Activated CD8-positive, alpha-beta memory T cell treated with anti-CD3 and anti-CD28 coated beads for 36 hours (primary cell): ENCODE data around the gene NUTF2. TPM values are rescaled to one million over a fixed set of nuclear protein-coding genes. Genes with fewer than 3 reads are reported as not detected.
"Not testable (repeated sequence)": the region's sequence is repeated elsewhere in the genome, so short reads cannot be mapped to it uniquely, and the experiment has no call there.

ENCODE experiments used
- CTCF ChIA-PET: fragments of 350-600 bp; sonication (Branson Sonifier 250); formaldehyde crosslinking; loops from one replicate; lab custom pipeline; 2021; ENCODE audit warnings: antibody characterized with exemption; lab: Charles Lee
- POLR2A ChIA-PET: fragments of 350-600 bp; sonication (Branson Sonifier 250); formaldehyde crosslinking; loops from one replicate; lab custom pipeline; 2021; ENCODE audit warnings: antibody characterized with exemption; lab: Charles Lee
- total RNA-seq, 2 experiments: library from RNA; stranded (reverse); gene quantifications; one replicate each; pipeline ENCODE4 v1.2.3, GENCODE V29; 2021

Gene NUTF2
- total RNA-seq, 2 experiments from 2014 or later, result 176 to 179 TPM

GRCh38 chr16:67855789-67856188 is 9.1 kb downstream of the NUTF2 start:
- CTCF ChIA-PET, result interaction anchor here (1.6 kb wide), 1 partner anchor 39 kb away, joined by 5 read pairs; no protein-coding TSS in a partner anchor

DNA sequence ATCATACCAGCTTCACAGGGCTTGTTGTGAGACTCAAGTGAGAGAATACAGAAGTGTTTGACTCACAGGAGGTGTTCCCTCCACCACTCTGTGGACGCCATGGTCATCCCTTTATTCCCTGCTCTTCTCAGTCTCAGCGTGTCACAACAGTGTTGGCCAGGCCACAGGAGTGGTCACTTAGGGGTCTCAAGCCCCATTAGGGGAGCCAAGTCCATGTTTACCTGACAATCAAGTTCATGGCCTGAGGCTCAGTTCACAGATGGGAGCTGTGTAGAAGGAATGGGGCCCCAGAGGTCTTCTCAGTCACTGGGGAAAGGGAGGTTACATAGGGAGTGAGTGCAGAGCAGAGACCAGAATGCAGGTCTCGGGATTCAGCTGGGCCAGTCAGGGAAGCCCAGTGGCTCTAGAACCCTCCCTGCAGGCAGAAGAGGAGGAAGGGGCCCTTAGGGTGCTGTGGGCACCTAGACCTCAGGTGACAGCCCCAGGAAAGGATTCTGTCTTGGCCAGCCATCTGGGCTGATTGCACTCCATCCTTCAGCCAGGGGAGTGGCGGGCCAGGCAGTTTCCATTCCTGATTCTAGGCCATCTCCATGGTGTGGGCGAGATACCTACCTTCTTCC is 10.3 kb downstream of the NUTF2 start:
- ChIA-PET POLR2A (no interaction called here), CTCF (interaction anchor here (0.9 kb wide), 1 partner anchor 42 kb away, joined by 4 read pairs; no protein-coding TSS in a partner anchor)

More at GRCh38 chr16:67855789-67856188, 9.1 kb downstream of the NUTF2 start:
- POLR2A ChIA-PET, result interaction anchor here (1.0 kb wide), 1 partner anchor 11 kb away, joined by 5 read pairs; no protein-coding TSS in a partner anchor

- ChIA-PET POLR2A (no interaction called here), CTCF (interaction anchor here (0.9 to 1.1 kb wide), 2 partner anchors 26 to 43 kb away, joined by 4 read pairs; no protein-coding TSS in a partner anchor)
Measured at GRCh38 chr16:67857547-67858233, 11.0 kb downstream of the NUTF2 start.

GRCh38 chr16:67858500-67858899 is 11.8 kb downstream of the NUTF2 start:
- POLR2A ChIA-PET, result no interaction called here
- CTCF ChIA-PET, result interaction anchor here (0.7 to 1.1 kb wide), 3 partner anchors 25 to 265 kb away, joined by 3 to 4 read pairs (median 4); no protein-coding TSS in a partner anchor

DNA sequence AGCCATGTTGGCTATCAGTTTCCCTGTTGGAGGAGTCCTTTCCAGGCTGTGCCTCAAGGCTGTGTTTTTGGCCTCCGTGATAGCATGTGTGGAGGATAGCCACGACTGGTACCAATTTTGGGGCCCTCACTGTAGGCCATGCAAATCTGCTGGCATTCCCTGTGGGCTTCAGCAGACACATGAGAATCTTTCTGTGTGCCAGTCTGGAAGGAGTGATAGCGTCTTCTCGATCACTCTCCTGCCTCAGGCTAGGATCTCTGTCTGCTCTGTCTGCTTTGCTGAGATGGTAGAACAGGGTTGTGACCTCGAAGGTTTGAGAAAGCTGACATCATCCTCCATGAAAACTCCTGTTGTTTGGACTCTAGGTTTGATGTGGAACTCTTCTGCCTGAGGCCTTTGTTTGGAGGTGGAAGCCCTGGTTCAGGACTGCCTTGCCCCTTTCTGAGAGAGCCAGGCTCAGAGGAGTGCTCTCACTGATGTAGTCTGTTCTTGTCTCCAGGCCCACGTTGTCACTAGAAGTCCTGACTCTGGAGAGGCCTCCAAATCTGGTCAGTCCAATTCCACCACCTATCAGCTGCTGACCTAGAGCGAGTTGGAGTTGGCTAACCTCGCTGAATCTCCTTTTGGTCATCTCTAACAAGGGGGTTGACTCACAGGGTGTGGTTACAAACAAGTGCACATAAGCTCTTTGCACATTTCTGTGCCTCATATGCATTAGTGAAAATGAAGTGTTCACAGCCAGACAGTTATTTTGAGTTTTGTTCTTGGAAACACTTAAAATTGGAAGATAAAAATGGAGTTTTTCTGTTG is 14.1 kb downstream of the NUTF2 start:
- POLR2A ChIA-PET, result no interaction called here
- CTCF ChIA-PET, result no interaction called here

DNA sequence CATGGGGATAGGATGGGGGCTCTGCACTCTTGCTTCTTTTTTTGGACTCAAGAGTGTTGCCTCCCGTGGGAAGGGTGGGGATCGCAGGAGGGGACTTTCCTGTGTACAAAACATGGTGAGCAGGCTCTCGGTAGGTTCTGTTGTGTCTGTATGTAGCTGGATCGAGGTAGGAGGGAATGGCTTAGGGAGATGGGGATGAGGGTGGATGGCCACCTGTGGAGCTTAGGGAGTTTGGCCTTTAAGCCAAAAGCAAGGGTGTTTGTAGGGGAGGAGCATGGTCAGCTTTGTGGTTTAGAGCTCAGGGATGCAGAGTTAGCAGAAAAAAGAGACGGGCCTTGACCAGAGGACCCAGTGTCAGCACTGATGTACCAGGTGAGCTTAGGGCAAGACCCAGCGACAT is 15.1 kb downstream of the NUTF2 start:
- POLR2A ChIA-PET, result interaction anchor here (0.6 kb wide), 1 partner anchor 11 kb away, joined by 3 read pairs; no protein-coding TSS in a partner anchor
- CTCF ChIA-PET, result interaction anchor here (0.8 to 1.0 kb wide), 3 partner anchors 11 to 67 kb away, joined by 3 to 4 read pairs (median 3); no protein-coding TSS in a partner anchor

DNA sequence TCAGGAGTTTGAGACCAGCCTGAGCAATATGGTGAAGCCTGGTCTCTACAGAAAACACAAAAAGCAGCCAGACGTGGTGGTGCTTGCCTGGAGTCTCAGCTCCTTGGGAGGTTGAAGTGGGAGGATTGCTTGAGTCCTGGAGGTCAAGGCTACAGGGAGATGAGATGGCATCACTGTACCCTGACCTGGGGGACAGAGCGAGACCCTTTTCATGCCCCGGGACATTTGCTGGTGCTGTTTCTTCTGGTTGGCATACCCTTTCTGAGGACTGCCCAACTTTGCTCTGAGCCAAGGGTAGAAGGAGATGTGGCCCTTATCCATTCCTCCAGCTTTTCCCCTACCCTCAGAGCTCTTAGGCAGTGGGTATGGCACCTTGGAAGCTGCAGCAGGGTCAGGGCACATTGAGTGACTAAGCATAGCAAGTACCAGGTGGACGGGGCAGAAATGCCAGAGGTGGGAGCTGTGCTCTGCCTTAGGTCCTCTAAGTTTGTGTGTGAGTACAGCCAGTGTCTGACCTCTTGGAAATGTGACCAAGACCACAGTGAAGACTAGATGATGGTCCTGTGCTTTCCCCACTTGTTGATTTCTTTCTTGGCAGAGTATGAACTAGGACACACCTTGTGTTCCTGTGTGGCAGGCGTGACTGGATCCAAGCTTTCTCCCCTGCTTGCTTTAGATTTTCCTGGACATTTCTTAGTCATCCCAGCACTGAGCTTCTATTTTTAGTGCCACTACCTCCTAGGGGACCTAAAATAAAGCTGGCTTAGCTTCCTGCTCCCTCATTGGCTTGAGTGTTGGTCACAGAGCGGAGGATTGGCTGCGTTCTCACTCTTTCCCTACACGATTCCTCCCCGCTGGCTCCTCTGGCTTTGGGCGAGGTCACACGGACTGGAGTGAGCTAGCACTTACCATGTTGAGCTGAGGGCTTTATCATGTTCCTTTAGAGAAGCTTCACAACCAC is 16.2 kb downstream of the NUTF2 start:
- POLR2A ChIA-PET, result no interaction called here

GRCh38 chr16:67864044-67864443 is 17.3 kb downstream of the NUTF2 start:
- CTCF ChIA-PET, result interaction anchor here (0.7 kb wide), 1 partner anchor 342 kb away, joined by 5 read pairs; no protein-coding TSS in a partner anchor
- POLR2A ChIA-PET, result not testable (repeated sequence)

More for the DNA sequence above, 16.2 kb downstream of the NUTF2 start:
- CTCF ChIA-PET, result interaction anchor here (1.0 to 1.2 kb wide), 2 partner anchors 46 to 66 kb away, joined by 4 read pairs; no protein-coding TSS in a partner anchor

GRCh38 chr16:67864594-67864993 is 17.9 kb downstream of the NUTF2 start:
- POLR2A ChIA-PET, result no interaction called here
- CTCF ChIA-PET, result interaction anchor here (0.7 to 1.0 kb wide), 3 partner anchors 48 to 341 kb away, joined by 3 to 5 read pairs (median 5); no protein-coding TSS in a partner anchor

DNA sequence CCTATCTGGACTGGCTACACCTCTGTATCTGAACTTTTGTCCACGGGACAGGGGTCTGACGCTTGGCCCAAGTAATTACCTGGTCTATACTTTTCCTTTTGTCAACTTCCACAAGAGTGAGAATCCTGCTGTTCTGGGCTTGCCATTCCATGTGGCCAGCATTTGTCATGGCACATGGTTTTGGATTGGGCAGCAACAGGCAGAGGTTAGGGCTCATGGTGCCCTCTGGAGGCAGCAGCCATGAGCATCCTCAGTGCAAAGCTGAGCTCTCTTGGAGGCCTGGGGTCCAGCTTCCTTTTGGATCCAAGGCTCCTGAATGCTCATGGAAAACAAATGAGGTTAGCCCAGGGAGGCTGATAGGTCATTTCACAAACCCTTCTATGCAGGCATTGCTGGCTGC is 18.6 kb downstream of the NUTF2 start:
- POLR2A ChIA-PET, result interaction anchor here (0.6 kb wide), 1 partner anchor 26 kb away, joined by 3 read pairs; no protein-coding TSS in a partner anchor
- CTCF ChIA-PET, result interaction anchor here (1.0 to 1.8 kb wide), 3 partner anchors 46 to 64 kb away, joined by 3 to 5 read pairs (median 4); no protein-coding TSS in a partner anchor

- POLR2A ChIA-PET, result no interaction called here
- CTCF ChIA-PET, result interaction anchor here (1.3 kb wide), 1 partner anchor 15 kb away, joined by 4 read pairs; no protein-coding TSS in a partner anchor
Measured at GRCh38 chr16:67868290-67868689, 21.6 kb downstream of the NUTF2 start.

GRCh38 chr16:67869653-67870052 is 22.9 kb downstream of the NUTF2 start:
- ChIA-PET CTCF (no interaction called here), POLR2A (interaction anchor here (0.7 kb wide), 1 partner anchor 21 kb away, joined by 3 read pairs; no protein-coding TSS in a partner anchor)

- POLR2A ChIA-PET, result interaction anchor here (0.6 to 0.8 kb wide), 2 partner anchors 37 to 858 kb away, joined by 3 read pairs; no protein-coding TSS in a partner anchor
Measured at GRCh38 chr16:67871256-67871655, 24.5 kb downstream of the NUTF2 start.

DNA sequence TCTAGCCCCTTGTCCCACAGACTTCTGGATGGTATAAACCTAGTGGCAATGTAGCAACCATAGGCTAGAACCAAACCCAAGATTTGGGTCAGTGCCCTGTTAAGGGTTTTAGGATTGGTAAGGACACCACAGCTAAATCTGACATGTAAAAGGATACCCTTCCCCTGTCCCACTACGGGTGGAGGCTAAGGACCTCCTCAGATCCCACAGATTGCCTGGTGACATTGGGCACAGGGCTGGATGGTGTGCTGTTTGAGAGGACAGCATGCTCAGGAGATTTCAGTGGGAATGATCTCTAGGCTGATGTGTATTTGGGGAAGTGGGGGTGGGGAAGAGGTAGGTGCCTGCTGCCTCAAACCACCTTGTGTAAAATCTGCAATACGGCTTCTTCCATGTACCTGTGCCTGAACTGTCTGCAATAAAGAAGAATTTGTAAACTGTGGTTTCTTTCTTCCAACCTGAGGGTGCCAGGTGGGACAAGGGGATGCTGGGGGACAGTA is 25.4 kb downstream of the NUTF2 start:
- ChIA-PET CTCF (interaction anchor here (0.6 to 1.3 kb wide), 2 partner anchors 12 to 56 kb away, joined by 4 to 6 read pairs; no protein-coding TSS in a partner anchor), POLR2A (interaction anchor here (0.8 kb wide), 1 partner anchor 38 kb away, joined by 3 read pairs; no protein-coding TSS in a partner anchor)

More at GRCh38 chr16:67871256-67871655, 24.5 kb downstream of the NUTF2 start:
- CTCF ChIA-PET, result interaction anchor here (0.6 to 1.3 kb wide), 5 partner anchors 12 to 204 kb away, joined by 3 to 6 read pairs (median 4); no protein-coding TSS in a partner anchor

DNA sequence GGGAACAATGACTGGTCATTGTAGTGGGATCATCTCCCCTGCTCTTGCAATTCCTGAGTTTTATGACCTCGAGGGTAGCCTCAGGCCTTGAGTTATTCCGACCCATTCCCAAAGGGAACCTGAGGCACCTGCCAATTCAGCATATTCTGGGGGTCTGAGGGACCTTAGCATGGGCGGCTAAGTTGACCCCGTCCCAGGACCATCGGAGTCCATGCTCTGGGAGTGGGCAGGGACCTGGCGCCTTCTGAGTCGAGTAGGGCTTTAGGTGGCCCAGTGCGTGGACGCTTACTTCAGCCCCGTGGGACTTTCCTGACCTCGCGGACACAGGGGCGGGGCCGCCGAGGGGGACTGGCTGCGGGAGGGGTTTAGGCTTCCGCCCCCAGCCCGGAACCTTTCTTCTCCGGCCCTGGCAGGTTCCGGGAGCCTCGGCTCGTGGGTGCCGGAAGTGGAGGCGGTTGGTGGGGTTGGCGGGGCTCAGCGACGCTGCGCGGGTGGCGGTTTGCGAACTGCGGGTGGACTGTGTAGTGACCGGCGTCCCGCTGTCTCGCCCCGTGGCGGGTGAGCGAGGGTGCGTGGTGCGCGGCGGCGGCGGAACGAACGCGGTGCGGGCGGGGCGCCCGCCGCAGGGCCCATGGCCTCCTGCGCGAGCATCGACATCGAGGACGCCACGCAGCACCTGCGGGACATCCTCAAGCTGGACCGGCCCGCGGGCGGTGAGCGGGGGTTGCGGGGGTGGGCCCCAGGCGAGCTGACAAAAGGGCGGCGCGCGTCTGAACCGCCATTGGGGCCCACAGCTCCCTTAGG is 26.1 kb downstream of the NUTF2 start, which contains the start of gene EDC4:
Gene EDC4 (plus strand): TSS at position 422 of the 804 bp plus-strand sequence. CDS start 210 bp downstream, at position 632.
- CTCF ChIA-PET, result interaction anchor here (1.1 to 1.7 kb wide), 4 partner anchors 11 to 56 kb away, joined by 3 to 10 read pairs (median 6); no protein-coding TSS in a partner anchor
- POLR2A ChIA-PET, result interaction anchor here (0.6 to 0.8 kb wide), 2 partner anchors 11 to 32 kb away, joined by 3 read pairs; no protein-coding TSS in a partner anchor
